Naive thymus-derived CD4-positive, alpha-beta T cell (primary cell): ENCODE data around the gene PLD1. TPM values are rescaled to one million over a fixed set of nuclear protein-coding genes. Genes with fewer than 3 reads are reported as not detected.

Experiments
- ATAC-seq: fragments of 150-1000 bp; cut with Tn5 transposase; 2 replicates; pipeline ENCODE4 v1.10.0; 2021; ENCODE audit warnings: mild to moderate bottlenecking, moderate library complexity
- CTCF ChIA-PET: fragments of 350-600 bp; sonication (Branson Sonifier 250); formaldehyde crosslinking; loops from one replicate; lab custom pipeline; 2021; ENCODE audit warnings: antibody characterized with exemption; lab: Charles Lee
- POLR2A ChIA-PET: fragments of 350-600 bp; sonication (Branson Sonifier 250); formaldehyde crosslinking; loops from one replicate; lab custom pipeline; 2021; ENCODE audit warnings: antibody characterized with exemption, inconsistent platforms; lab: Charles Lee
- DNase-seq, 9 donors: peaks; one replicate each; pipeline versions ENCODE4 v3.0.0 to v3.0.0-alpha.2; 2020 to 2022; ENCODE audit warnings: mixed read lengths in 1 of 9
- H3K27ac ChIP-seq: one replicate; pipeline ENCODE4 v1.7.0; 2013; ENCODE audit warnings: mild to moderate bottlenecking, low read depth, low read length, moderate library complexity
- H3K27me3 ChIP-seq, 2 donors: one replicate each; pipeline ENCODE4 v1.7.0; 2013; ENCODE audit warnings: low read length in 2 of 2, mild to moderate bottlenecking in 2 of 2, moderate library complexity in 2 of 2; ENCODE audit not compliant: control insufficient read depth in 2 of 2, insufficient read depth in 2 of 2
- H3K36me3 ChIP-seq, 3 experiments: 1 replicate in 2 of 3; 2 replicates in 1 of 3; pipeline ENCODE4 v1.7.0; 2013; ENCODE audit warnings: low read length in 3 of 3, mild to moderate bottlenecking in 3 of 3, moderate library complexity in 1 of 3; ENCODE audit not compliant: insufficient read depth in 3 of 3, control insufficient read depth in 2 of 3
- H3K4me1 ChIP-seq, 2 donors: one replicate each; pipeline ENCODE4 v1.7.0; 2013; ENCODE audit warnings: low read length in 2 of 2, mild to moderate bottlenecking in 2 of 2, moderate library complexity in 1 of 2; ENCODE audit not compliant: control insufficient read depth in 2 of 2, insufficient read depth in 2 of 2
- H3K4me3 ChIP-seq: 2 replicates; pipeline ENCODE4 v1.7.0; 2013; ENCODE audit warnings: mild to moderate bottlenecking, low read length
- H3K9me3 ChIP-seq, 3 experiments: 1 replicate in 2 of 3; 2 replicates in 1 of 3; pipeline ENCODE4 v1.7.0; 2013; ENCODE audit warnings: low read length in 3 of 3; ENCODE audit not compliant: control insufficient read depth in 2 of 3
- H3K27ac Mint-ChIP-seq, 9 donors: one replicate each; pipeline ENCODE4 v1.8.0; 2020 to 2022; ENCODE audit warnings: mixed read lengths in 9 of 9, mild to moderate bottlenecking in 8 of 9, moderate library complexity in 5 of 9, inconsistent platforms in 2 of 9
- H3K27me3 Mint-ChIP-seq, 5 donors: one replicate each; pipeline ENCODE4 v1.8.0; 2021 to 2022; ENCODE audit warnings: mixed read lengths in 5 of 5, mild to moderate bottlenecking in 1 of 5
- H3K36me3 Mint-ChIP-seq, 5 donors: one replicate each; pipeline ENCODE4 v1.8.0; 2020 to 2022; ENCODE audit warnings: mixed read lengths in 5 of 5, mild to moderate bottlenecking in 3 of 5, inconsistent platforms in 1 of 5
- H3K4me1 Mint-ChIP-seq, 7 donors: one replicate each; pipeline ENCODE4 v1.8.0; 2020 to 2022; ENCODE audit warnings: mixed read lengths in 7 of 7, mild to moderate bottlenecking in 3 of 7, inconsistent platforms in 1 of 7
- H3K4me3 Mint-ChIP-seq, 10 donors: one replicate each; pipeline ENCODE4 v1.8.0; 2020 to 2022; ENCODE audit warnings: mild to moderate bottlenecking in 10 of 10, mixed read lengths in 10 of 10, moderate library complexity in 6 of 10, inconsistent platforms in 2 of 10
- H3K9me3 Mint-ChIP-seq, 11 donors: one replicate each; pipeline ENCODE4 v1.8.0; 2020 to 2022; ENCODE audit warnings: mixed read lengths in 11 of 11, mild to moderate bottlenecking in 4 of 11, inconsistent platforms in 1 of 11, moderate library complexity in 1 of 11
- intact Hi-C, 2 donors: fragments of 100-400 bp; cut with micrococcal nuclease; formaldehyde crosslinking; loops; one replicate each; pipeline ENCODE4 v1.15.1; 2023
- polyA plus RNA-seq, 2 donors: library from polyadenylated mRNA; unstranded; fragments of 300-500 nt; fragmentation: Illumina TruSeq; gene quantifications; one replicate each; pipeline ENCODE4 v1.2.3, GENCODE V29; 2021
- total RNA-seq, 6 experiments: library from RNA in 5 of 6; stranded (reverse) in 5 of 6; gene quantifications; 1 replicate in 5 of 6; 2 replicates in 1 of 6; pipeline ENCODE4 v1.2.3 and lab custom pipeline; 2021 to 2026

Gene PLD1
- total and polyA plus RNA-seq, 7 experiments from 2014 or later = 0.36 to 12.9 (median 1.4) TPM; not detected in 2

- ChIA-PET CTCF (interaction anchor here (0.7 kb wide), 1 partner anchor 1230 kb away, joined by 3 read pairs; no protein-coding TSS in a partner anchor), POLR2A (no interaction called here)
- Mint-ChIP-seq H3K4me1 (peaks cover 0 to 11% (median 5%) of the 10 kb centered on the region in 7 donors), H3K4me3 (no peak overlapping the region), H3K27ac (no peak overlapping the region), H3K27me3 (peaks cover 9 to 37% (median 10%) of the 10 kb centered on the region in 5 donors), H3K36me3 (no peaks in the 10 kb centered on the region), H3K9me3 (no peaks in the 10 kb centered on the region)
- no peaks in the 10 kb centered on the region for H3K4me1 ChIP-seq
- no peak overlapping the region for H3K4me3 ChIP-seq
- H3K36me3 ChIP-seq = no peaks in the 10 kb centered on the region
- intact Hi-C loops = no loop called here
- no peaks in the 10 kb centered on the region for H3K9me3 ChIP-seq
- H3K27me3 ChIP-seq = peaks cover 0 to 6% of the 10 kb centered on the region in 2 donors
- no peak overlapping the region for H3K27ac ChIP-seq
- ATAC-seq (no peak), DNase-seq (no peak)
Observed at GRCh38 chr3:171688593-171688992, 121.7 kb downstream of the PLD1 start.

DNA sequence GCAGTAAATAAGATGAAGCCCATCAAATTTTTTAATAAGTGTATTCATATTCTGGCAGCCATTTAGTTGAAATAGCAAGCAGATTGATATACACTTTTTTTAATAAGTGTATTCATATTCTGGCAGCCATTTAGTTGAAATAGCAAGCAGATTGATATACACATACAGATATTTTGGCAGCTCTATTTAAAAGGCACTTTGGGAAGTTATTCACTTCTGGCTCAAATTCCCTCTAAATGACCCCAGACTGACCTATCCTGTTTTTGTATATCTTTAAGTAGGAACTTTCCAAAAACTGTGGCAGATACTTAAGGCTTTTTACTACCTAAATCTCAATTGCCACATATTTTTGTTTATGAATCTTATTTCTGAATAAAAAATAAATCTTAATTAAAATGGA lies 122.3 kb downstream of the PLD1 start:
- CTCF ChIA-PET = interaction anchor here (0.7 kb wide), 1 partner anchor 1231 kb away, joined by 3 read pairs; no protein-coding TSS in a partner anchor

DNA sequence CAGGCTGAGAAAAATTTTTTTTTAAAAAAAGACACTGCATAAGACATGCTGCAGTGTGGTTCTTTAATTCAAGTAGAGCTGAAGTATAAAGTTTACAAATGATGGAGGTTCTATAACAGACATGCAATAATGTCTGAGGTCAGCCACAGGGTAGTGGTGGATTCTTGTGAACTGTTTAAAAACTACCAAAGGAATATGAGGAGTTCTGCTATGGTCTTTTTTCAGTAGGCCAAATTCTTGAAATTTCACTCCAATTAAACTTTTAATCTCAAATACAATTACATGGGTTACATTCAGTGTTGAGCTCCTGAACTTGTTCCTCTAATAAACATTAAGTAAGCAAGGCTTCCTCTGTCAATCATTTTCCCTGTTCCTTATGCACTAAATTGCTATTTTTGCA lies 122.7 kb downstream of the PLD1 start:
- Histone ChIP-seq H3K4me1 (no peaks in the 10 kb centered on the region), H3K36me3 (no peaks in the 10 kb centered on the region), H3K27ac (no peak overlapping the region), H3K9me3 (no peaks in the 10 kb centered on the region), H3K27me3 (peaks cover 0 to 6% of the 10 kb centered on the region in 2 donors), H3K4me3 (no peak overlapping the region)
- Mint-ChIP-seq H3K27ac (no peak overlapping the region), H3K36me3 (no peaks in the 10 kb centered on the region), H3K4me1 (peaks cover 0 to 11% (median 5%) of the 10 kb centered on the region in 7 donors), H3K4me3 (no peak overlapping the region), H3K27me3 (peaks cover 12 to 36% (median 19%) of the 10 kb centered on the region in 5 donors), H3K9me3 (no peaks in the 10 kb centered on the region)
- DNase-seq = no peak
- intact Hi-C loops = no loop called here
- ATAC-seq = no peak
- ChIA-PET CTCF (no interaction called here), POLR2A (no interaction called here)

More for the DNA sequence above, 122.3 kb downstream of the PLD1 start:
- no peaks in the 10 kb centered on the region for H3K36me3 Mint-ChIP-seq
- Histone ChIP-seq H3K4me3 (no peak overlapping the region), H3K4me1 (no peaks in the 10 kb centered on the region), H3K36me3 (no peaks in the 10 kb centered on the region), H3K9me3 (no peaks in the 10 kb centered on the region), H3K27me3 (peaks cover 0 to 6% of the 10 kb centered on the region in 2 donors), H3K27ac (no peak overlapping the region)
- POLR2A ChIA-PET = no interaction called here
- ATAC-seq (no peak), DNase-seq (no peak)
- no peaks in the 10 kb centered on the region for H3K9me3 Mint-ChIP-seq
- no peak overlapping the region for H3K27ac Mint-ChIP-seq
- H3K4me1 Mint-ChIP-seq = peaks cover 0 to 11% (median 5%) of the 10 kb centered on the region in 7 donors
- H3K27me3 Mint-ChIP-seq = peaks cover 11 to 37% (median 16%) of the 10 kb centered on the region in 5 donors
- no peak overlapping the region for H3K4me3 Mint-ChIP-seq
- intact Hi-C loops = no loop called here

- no peaks in the 10 kb centered on the region for H3K9me3 ChIP-seq
- DNase-seq = no peak
- ChIA-PET POLR2A (no interaction called here), CTCF (interaction anchor here (0.6 kb wide), 1 partner anchor 1239 kb away, joined by 4 read pairs; no protein-coding TSS in a partner anchor)
- peaks cover 12 to 31% (median 19%) of the 10 kb centered on the region in 5 donors for H3K27me3 Mint-ChIP-seq
- intact Hi-C loops = no loop called here
- H3K36me3 ChIP-seq = no peaks in the 10 kb centered on the region
- H3K9me3 Mint-ChIP-seq = no peaks in the 10 kb centered on the region
- peaks cover 0 to 11% (median 5%) of the 10 kb centered on the region in 7 donors for H3K4me1 Mint-ChIP-seq
- H3K4me3 Mint-ChIP-seq = no peak overlapping the region
- H3K27me3 ChIP-seq = peaks cover 0 to 6% of the 10 kb centered on the region in 2 donors
- H3K4me3 ChIP-seq = no peak overlapping the region
- no peak overlapping the region for H3K27ac Mint-ChIP-seq
- H3K36me3 Mint-ChIP-seq = no peaks in the 10 kb centered on the region
- H3K27ac ChIP-seq = no peak overlapping the region
- no peak for ATAC-seq
- no peaks in the 10 kb centered on the region for H3K4me1 ChIP-seq
Observed at GRCh38 chr3:171687064-171687463, 123.2 kb downstream of the PLD1 start.

- H3K9me3 ChIP-seq = no peaks in the 10 kb centered on the region
- no peaks in the 10 kb centered on the region for H3K4me1 ChIP-seq
- ATAC-seq (no peak), DNase-seq (no peak)
- no peak overlapping the region for H3K4me3 Mint-ChIP-seq
- no peaks in the 10 kb centered on the region for H3K9me3 Mint-ChIP-seq
- H3K27ac ChIP-seq = no peak overlapping the region
- no peaks in the 10 kb centered on the region for H3K36me3 Mint-ChIP-seq
- H3K27me3 Mint-ChIP-seq = peaks cover 12 to 36% (median 26%) of the 10 kb centered on the region in 5 donors
- peaks cover 0 to 4% (median 2%) of the 10 kb centered on the region in 7 donors for H3K4me1 Mint-ChIP-seq
- no peak overlapping the region for H3K27ac Mint-ChIP-seq
- CTCF ChIA-PET = no interaction called here
- POLR2A ChIA-PET = no interaction called here
- intact Hi-C loops = no loop called here
- no peaks in the 10 kb centered on the region for H3K27me3 ChIP-seq
- H3K4me3 ChIP-seq = no peak overlapping the region
- no peaks in the 10 kb centered on the region for H3K36me3 ChIP-seq
Observed at GRCh38 chr3:171685116-171685895, 125.0 kb downstream of the PLD1 start.

DNA sequence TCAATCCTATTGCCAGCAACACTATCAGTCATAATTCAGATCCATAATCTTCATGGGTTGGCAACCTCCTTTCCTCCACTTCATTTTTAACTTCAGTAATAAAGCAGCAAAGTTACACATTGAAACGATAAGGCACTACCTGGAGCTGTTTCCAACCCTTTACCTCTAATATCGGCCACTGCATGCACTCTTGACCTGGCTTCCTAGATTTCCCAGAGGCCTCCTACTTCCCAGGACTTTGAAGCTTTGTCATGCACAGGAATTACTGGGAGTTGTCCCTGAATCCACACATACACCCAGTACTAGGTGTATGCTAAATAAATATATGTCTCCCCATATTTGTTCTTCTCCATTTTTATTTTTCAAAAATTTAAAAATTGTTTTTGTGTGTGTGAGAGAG lies 126.1 kb downstream of the PLD1 start:
- Mint-ChIP-seq H3K27ac (no peak overlapping the region), H3K36me3 (no peaks in the 10 kb centered on the region), H3K4me1 (no peaks in the 10 kb centered on the region), H3K9me3 (no peaks in the 10 kb centered on the region), H3K4me3 (no peak overlapping the region), H3K27me3 (peaks cover 12 to 32% (median 22%) of the 10 kb centered on the region in 5 donors)
- POLR2A ChIA-PET = no interaction called here
- H3K9me3 ChIP-seq = no peaks in the 10 kb centered on the region
- intact Hi-C loops = no loop called here
- CTCF ChIA-PET = no interaction called here
- no peak overlapping the region for H3K4me3 ChIP-seq
- no peaks in the 10 kb centered on the region for H3K27me3 ChIP-seq
- ATAC-seq (no peak), DNase-seq (no peak)
- H3K27ac ChIP-seq = no peak overlapping the region
- H3K4me1 ChIP-seq = no peaks in the 10 kb centered on the region
- H3K36me3 ChIP-seq = no peaks in the 10 kb centered on the region
